BE2C (cell line): ENCODE results near the gene HDC.

ENCODE experiments used
- DNase-seq: peaks from one replicate; pipeline ENCODE4 v3.0.0-alpha.2; 2020
- H3K27me3 ChIP-seq: fragments of 250-450 bp; sonication (Bioruptor Pico); 2 replicates; pipeline ENCODE4 v1.5.1; 2020; ENCODE audit warnings: mild to moderate bottlenecking
- H3K36me3 ChIP-seq: fragments of 250-450 bp; sonication (Bioruptor Pico); 2 replicates; pipeline ENCODE4 v1.5.1; 2020; ENCODE audit warnings: mild to moderate bottlenecking
- H3K4me1 ChIP-seq: fragments of 250-450 bp; sonication (Bioruptor Pico); 2 replicates; pipeline ENCODE4 v1.5.1; 2020
- H3K4me3 ChIP-seq: 2 replicates; pipeline ENCODE4 v1.5.1; 2011; ENCODE audit warnings: low read depth, low read length
- H3K9me3 ChIP-seq: fragments of 250-450 bp; sonication (Bioruptor Pico); 2 replicates; pipeline ENCODE4 v1.5.1; 2020
- TF ChIP-seq, protein P1 (sequence below): IDR thresholded peaks from 2 replicates; pipeline ENCODE4 v1.5.1; 2012; ENCODE audit warnings: mild to moderate bottlenecking, low read depth, low read length

The HDC gene

DNA sequence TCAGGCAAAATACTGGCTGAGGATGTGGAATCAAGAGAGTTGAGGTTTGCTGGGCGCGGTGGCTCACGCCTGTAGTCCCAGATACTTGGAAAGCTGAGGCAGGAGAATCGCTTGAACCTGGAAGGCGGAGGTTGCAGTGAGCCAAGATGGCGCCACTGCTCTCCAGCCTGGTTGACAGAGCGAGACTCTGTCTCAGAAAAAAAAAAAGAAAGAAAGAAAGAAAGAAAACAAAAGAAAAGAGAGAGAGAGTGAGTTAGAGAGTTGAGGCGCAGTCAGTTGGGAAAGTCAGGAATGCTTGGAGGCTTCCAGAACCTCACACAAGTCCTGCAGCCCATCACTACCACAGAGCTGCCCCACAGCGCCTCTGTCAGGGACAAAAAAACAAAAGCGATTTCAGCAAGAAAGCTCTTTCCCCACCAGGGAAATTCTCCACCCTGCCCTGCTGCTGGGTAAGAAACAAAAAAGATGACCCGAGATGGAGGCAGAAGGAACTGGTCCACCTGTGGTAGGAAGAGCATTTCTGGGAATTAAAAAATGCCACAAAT is 13.8 kb downstream of the HDC start:
- DNase-seq = no peak
- no peaks in the 10 kb centered on the region for H3K4me1 ChIP-seq
- H3K36me3 ChIP-seq = no peaks in the 10 kb centered on the region
- no peaks in the 10 kb centered on the region for H3K9me3 ChIP-seq
- TF ChIP-seq, protein P1, sequence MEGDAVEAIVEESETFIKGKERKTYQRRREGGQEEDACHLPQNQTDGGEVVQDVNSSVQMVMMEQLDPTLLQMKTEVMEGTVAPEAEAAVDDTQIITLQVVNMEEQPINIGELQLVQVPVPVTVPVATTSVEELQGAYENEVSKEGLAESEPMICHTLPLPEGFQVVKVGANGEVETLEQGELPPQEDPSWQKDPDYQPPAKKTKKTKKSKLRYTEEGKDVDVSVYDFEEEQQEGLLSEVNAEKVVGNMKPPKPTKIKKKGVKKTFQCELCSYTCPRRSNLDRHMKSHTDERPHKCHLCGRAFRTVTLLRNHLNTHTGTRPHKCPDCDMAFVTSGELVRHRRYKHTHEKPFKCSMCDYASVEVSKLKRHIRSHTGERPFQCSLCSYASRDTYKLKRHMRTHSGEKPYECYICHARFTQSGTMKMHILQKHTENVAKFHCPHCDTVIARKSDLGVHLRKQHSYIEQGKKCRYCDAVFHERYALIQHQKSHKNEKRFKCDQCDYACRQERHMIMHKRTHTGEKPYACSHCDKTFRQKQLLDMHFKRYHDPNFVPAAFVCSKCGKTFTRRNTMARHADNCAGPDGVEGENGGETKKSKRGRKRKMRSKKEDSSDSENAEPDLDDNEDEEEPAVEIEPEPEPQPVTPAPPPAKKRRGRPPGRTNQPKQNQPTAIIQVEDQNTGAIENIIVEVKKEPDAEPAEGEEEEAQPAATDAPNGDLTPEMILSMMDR = no peak
- H3K4me3 ChIP-seq = no peak overlapping the region
- no peaks in the 10 kb centered on the region for H3K27me3 ChIP-seq

DNA sequence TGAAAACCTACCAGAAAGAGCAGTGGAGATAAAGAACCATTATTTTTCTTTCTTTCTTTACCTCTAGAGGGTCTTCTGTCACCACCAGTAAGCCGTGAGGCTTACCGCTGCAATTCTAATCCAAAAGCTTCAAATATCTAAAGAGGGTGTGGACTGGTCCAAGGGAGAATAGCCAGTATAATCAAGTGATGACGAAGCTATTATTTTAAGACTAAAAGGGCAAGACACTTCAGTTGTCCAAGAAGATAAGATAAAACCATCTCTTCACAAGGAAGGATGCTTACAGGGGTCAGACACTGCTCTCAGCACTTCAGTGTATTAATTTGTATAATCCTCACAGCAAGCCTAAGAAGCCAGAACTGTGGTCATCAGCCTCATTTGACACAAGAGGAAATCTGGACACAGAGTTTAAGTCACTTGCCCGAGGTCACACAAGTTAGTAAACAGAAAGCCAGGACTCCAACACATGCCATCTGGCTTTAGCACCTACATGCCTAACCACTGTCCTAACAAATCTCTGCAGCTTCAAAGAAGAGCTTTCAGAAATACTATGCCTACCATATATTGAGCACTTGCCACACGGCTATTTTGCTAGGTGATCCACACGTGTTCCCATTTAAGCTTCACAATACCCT is 14.6 kb downstream of the HDC start:
- H3K4me1 ChIP-seq = no peaks in the 10 kb centered on the region
- H3K27me3 ChIP-seq = no peaks in the 10 kb centered on the region
- H3K9me3 ChIP-seq = no peaks in the 10 kb centered on the region
- DNase-seq = no peak
- no peaks in the 10 kb centered on the region for H3K36me3 ChIP-seq
- TF ChIP-seq, protein P1 = no peak
- H3K4me3 ChIP-seq = no peak overlapping the region

DNA sequence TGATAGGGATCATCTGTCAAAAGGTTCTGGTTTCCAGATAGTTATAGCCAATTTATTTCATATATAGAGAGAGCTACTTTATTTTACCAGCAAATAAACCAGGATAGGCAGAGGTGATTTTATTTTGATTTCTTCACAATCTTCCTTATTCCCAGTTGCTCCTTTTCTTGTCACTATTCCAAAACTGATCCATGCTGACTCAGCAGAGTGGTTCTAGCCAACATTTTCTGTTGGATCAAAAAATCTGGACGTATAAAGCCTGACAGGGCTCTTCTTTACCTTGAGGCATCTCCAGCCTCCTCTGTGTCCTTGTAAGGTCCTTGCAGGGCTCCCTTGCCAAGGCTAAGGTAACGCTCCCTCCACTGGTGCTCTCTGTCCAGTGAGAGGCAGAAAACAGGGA is 15.8 kb downstream of the HDC start:
- no peaks in the 10 kb centered on the region for H3K9me3 ChIP-seq
- DNase-seq = no peak

DNA sequence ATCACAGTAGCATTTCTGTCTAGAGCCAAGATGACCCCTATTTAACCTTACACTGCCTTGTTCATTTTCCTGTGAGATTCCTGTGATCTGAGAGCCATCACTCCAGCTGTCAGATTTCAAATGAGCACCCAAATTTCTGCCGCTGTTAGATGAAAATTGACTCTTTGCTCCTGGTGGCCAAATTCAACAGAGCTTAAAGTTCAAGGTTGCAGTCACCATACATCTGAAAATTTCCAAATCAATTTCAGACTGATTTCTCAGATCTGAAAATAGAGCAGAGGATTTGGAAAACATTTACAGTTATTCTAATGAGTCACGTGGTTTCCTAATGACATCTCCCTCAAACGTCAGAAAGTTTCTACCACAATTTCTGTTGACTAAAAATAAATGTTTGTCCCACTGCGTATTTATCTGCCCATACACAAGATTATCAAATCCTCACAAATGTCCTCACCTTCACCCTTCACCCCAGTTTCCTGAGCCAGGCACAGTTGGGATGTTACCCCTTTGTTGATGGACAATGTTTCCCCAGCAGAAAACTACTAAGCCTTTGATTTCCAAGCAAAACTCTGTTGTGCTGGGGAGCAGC is 16.4 kb downstream of the HDC start:
- Histone ChIP-seq H3K4me1 (no peaks in the 10 kb centered on the region), H3K4me3 (no peak overlapping the region), H3K27me3 (no peaks in the 10 kb centered on the region), H3K36me3 (no peaks in the 10 kb centered on the region), H3K9me3 (no peaks in the 10 kb centered on the region)
- no peak for DNase-seq
- TF ChIP-seq, protein P1 = no peak

More for the DNA sequence above, 15.8 kb downstream of the HDC start:
- Histone ChIP-seq H3K27me3 (no peaks in the 10 kb centered on the region), H3K4me3 (no peak overlapping the region), H3K36me3 (no peaks in the 10 kb centered on the region), H3K4me1 (no peaks in the 10 kb centered on the region)
- TF ChIP-seq, protein P1 = no peak

DNA sequence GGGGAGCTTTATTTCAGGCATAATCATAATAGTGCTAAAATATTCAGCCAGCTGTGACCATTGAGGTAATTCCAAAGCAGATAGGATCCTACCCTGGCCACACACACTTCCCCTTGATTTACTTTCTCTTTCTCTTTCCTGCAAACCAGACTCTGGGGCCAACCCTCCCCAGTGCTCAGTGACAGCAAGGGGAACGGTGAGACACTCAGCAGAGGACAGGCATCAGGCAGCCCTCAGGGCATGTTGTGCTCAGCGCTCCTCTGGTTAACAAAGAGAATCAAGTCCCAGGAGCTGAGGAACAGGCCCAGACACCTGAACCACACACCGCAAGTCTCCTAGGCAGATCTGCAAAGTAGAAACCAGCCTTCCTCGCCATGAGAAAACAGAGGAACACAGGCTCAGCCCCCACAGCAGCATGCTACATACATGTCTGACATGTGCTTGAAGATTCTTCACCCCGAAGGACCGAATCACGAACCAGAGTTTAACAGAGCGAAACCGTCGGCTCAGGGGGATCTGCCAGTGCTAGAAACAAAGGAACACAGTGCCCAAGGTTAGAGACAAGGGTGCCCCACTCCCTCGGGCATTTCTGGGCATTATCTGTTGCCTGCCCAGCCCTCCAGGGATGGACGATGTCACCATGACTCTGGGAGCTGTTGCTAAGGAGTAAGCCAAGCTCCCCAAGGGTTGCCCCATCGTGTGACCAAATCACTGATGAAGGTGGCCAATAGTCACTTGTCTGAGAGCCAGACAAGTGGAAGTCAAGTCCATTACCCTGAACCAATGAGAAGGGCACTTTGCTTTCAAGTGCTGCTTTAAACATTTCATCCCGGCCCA is 17.5 kb downstream of the HDC start:
- Histone ChIP-seq H3K4me1 (no peaks in the 10 kb centered on the region), H3K4me3 (no peak overlapping the region), H3K36me3 (no peaks in the 10 kb centered on the region), H3K27me3 (no peaks in the 10 kb centered on the region), H3K9me3 (no peaks in the 10 kb centered on the region)
- TF ChIP-seq, protein P1 = no peak
- DNase-seq = peak; percentile 73

DNA sequence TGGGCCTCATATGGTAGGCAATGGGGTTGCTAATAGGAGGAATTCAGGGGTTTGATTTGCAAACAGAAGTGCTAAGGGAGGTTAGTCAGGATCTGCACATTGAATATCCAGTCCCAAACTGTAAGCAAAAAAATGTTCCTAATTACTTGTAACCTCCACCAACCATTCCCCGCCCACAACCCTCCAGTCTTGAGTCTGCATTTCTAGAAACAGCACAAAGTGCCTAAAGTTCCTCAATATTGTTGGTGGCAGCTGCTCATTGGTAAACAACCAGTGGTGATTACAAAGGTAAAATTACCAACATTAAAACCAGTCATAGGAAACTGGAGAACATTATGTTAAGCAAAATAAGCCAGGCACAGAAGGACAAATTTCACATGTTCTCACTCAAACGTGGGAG is 18.9 kb downstream of the HDC start:
- Histone ChIP-seq H3K4me3 (no peak overlapping the region), H3K27me3 (no peaks in the 10 kb centered on the region), H3K9me3 (no peaks in the 10 kb centered on the region), H3K36me3 (no peaks in the 10 kb centered on the region), H3K4me1 (no peaks in the 10 kb centered on the region)
- TF ChIP-seq, protein P1 = no peak
- no peak for DNase-seq
